Natural killer cell treated with Interleukin-12 subunit alpha and Interleukin-12 subunit beta and Interleukin-15 and Interleukin-18, amount 100 ng/mL, for 72 hours (primary cell): ENCODE results near the gene HRH3. TPM values are rescaled to one million over a fixed set of nuclear protein-coding genes. Genes with fewer than 3 reads are reported as not detected.

Source experiments
- ATAC-seq, 2 donors: fragments of 150-1000 bp; cut with Tn5 transposase in 1 of 2; sonication (Bioruptor Pico), chemical (Tn5 transposase) in 1 of 2; 2 replicates each; pipeline ENCODE4 v1.10.0; 2021
- DNase-seq: peaks from one replicate; pipeline ENCODE4 v3.0.0; 2022; ENCODE audit warnings: low spot score
- H3K27ac Mint-ChIP-seq, 2 donors: 1 replicate in 1 of 2; 2 replicates in 1 of 2; pipeline ENCODE4 v1.8.0; 2022; ENCODE audit warnings: mixed read lengths in 2 of 2, mild to moderate bottlenecking in 1 of 2, moderate library complexity in 1 of 2
- H3K27me3 Mint-ChIP-seq, 2 donors: 1 replicate in 1 of 2; 2 replicates in 1 of 2; pipeline ENCODE4 v1.8.0; 2022; ENCODE audit warnings: mixed read lengths in 2 of 2
- H3K36me3 Mint-ChIP-seq: one replicate; pipeline ENCODE4 v1.8.0; 2022; ENCODE audit warnings: mixed read lengths
- H3K4me1 Mint-ChIP-seq, 2 donors: 1 replicate in 1 of 2; 2 replicates in 1 of 2; pipeline ENCODE4 v1.8.0; 2022; ENCODE audit warnings: low read depth in 2 of 2, mixed read lengths in 2 of 2, mild to moderate bottlenecking in 1 of 2
- H3K4me3 Mint-ChIP-seq: one replicate; pipeline ENCODE4 v1.8.0; 2022; ENCODE audit warnings: mixed read lengths
- H3K9me3 Mint-ChIP-seq: 2 replicates; pipeline ENCODE4 v1.8.0; 2022; ENCODE audit warnings: mixed read lengths
- total RNA-seq, 2 donors: library from RNA; stranded (reverse); gene quantifications; one replicate each; pipeline ENCODE4 v1.2.3, GENCODE V29; 2022

HRH3 gene
- total RNA-seq = not detected

DNA sequence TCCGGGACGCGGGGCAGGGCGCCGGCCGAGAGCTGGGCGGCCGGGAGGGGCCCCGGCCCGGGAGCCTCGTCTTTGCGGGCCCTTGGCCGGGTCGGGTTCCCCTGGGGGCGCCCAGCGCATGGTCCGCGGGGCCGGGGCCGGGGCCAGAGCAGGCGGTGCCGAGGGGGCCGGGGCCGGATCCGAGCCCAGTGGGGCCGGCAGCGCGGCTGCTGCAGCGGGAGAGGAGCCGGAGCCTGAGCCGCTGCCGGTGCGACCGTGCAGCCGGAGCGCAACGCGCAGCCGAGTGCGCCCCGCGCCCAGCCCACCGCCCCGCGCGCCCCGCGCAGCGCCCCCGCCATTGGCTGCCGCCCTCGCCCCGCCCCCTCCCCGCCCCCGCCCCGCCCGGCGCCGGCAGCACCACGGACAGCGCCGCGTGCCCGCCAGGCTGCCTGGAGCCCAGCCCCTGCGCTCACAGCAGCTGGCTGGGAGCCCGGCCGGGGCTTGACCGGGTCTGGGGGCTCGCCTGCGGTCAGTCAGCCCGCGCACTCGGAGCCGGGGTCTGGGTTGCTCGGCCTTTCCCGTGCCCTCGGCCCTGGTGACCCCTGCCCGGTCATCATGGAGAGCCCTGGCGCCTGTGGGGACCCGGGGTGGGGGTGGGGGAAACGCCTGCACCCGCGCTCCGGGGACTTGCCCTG, at the start of gene HRH3:
TSS of gene HRH3 (minus strand) at position 287 of the 674 bp plus-strand sequence. CDS start 308 bp downstream, outside the sequence.
- H3K27ac Mint-ChIP-seq = no peak within 1 kb of the TSS
- ATAC-seq = peak; percentile 75 to 85
- H3K4me1 Mint-ChIP-seq = peaks cover 0 to 5% of the 10 kb centered on the region in 2 donors
- no peaks in the 10 kb centered on the region for H3K36me3 Mint-ChIP-seq
- no peak for DNase-seq
- peaks cover 18 to 26% of the 10 kb centered on the region in 2 donors for H3K27me3 Mint-ChIP-seq
- H3K9me3 Mint-ChIP-seq = no peaks in the 10 kb centered on the region
- no peak within 1 kb of the TSS for H3K4me3 Mint-ChIP-seq

DNA sequence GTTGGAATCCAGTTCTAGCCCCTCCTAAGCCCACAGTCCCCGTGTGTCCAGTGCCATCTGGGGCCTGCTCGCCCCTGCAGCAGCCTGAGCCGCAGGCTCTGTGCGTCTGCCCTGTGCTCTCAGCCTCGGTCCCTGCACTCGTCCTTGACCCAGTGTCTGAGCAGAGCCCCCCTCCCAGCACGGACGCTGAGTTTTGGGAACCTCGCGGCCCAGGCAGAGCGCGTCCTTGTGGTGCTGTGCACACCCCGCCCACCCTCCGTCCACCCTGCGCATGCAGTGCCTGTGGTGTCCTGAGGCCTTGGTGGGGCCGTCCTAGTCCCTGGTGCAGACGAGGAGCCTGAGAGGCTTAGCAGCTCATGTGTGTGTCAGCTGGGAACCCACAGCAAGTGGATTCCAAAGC, 49.8 kb upstream of the HRH3 start:
- DNase-seq = peak; percentile 6
- Mint-ChIP-seq H3K9me3 (no peaks in the 10 kb centered on the region), H3K36me3 (no peaks in the 10 kb centered on the region), H3K4me3 (no peak overlapping the region), H3K27ac (no peak overlapping the region), H3K4me1 (peaks cover 0 to 6% of the 10 kb centered on the region in 2 donors), H3K27me3 (no peaks in the 10 kb centered on the region)
- ATAC-seq = no peak

DNA sequence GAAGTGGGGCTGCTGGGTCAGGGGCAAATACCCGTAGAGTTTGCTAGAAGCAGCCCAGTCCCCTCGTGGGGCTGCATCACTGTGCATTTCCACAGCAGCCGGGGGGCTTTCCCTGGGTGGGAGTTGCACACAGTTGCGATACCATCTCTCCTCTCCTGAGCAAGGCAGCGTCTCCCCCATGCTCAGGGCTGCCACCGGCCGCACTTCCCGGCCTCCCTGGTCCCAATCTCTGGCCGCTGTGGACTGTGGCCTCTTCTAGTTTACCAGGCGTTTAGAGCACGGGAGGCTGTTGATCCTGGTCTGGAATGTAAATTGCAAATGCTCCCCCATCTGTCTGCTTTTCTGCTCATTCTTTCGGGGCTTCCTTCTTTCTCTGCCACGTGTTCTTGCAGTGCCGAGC, 49.3 kb upstream of the HRH3 start:
- H3K9me3 Mint-ChIP-seq = no peaks in the 10 kb centered on the region
- H3K4me3 Mint-ChIP-seq = no peak overlapping the region
- H3K27ac Mint-ChIP-seq = no peak overlapping the region
- H3K27me3 Mint-ChIP-seq = no peaks in the 10 kb centered on the region
- no peak for DNase-seq
- ATAC-seq = no peak
- H3K36me3 Mint-ChIP-seq = no peaks in the 10 kb centered on the region
- H3K4me1 Mint-ChIP-seq = peaks cover 0 to 8% of the 10 kb centered on the region in 2 donors

DNA sequence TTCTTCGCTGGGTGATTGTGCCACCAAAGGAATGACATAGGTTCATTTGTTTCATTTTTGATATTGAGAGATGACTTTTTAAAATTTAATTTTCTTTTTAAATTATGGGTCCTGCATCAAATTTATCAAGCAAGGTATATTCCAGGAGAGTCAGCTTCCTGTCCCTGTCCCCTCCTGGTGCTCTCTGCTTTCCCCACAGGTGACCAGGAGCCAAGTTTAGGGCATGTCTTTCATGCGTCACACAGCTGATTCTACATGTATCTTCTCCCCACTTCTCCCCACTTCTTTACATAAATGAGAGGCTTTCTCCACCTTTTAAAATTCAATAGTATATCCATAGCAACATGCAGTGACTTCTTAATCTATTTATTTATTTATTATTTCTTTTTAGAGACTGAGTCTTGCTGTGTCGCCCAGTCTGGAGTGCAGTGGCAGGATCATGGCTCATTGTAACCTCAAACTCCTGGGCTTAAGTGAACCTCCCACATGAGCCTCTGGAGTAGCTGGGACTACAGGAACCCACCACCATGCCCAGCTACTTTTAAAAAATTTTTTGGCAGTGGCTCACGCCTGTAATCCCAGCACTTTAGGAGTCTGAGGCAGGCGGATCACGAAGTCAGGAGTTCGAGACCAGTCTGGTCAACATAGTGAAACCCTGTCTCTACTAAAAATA, 48.3 kb upstream of the HRH3 start:
- ATAC-seq (no peak), DNase-seq (no peak)
- H3K9me3 Mint-ChIP-seq = no peaks in the 10 kb centered on the region
- no peaks in the 10 kb centered on the region for H3K27me3 Mint-ChIP-seq
- no peak overlapping the region for H3K4me3 Mint-ChIP-seq
- H3K4me1 Mint-ChIP-seq = peaks cover 0 to 8% of the 10 kb centered on the region in 2 donors
- H3K27ac Mint-ChIP-seq = no peak overlapping the region
- H3K36me3 Mint-ChIP-seq = no peaks in the 10 kb centered on the region

DNA sequence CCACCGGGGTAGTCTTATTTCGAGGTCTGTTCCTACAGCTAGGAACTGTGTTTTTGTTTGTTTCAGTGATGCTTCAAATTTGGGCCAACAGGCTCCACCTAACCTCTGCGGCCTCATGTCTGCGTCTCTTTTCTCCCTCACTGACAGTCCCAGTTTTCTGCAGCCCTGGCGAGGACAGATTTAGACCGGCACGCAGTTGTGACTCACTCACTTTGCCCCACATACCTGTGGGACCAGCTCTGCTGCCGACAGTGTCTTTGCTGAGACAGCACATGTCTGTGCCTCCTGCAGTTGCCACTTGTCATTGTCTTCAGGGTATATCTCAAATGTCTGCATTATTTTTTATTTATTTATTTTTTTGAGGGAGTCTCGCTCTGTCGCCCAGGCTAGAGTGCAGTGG, 47.5 kb upstream of the HRH3 start:
- no peak for DNase-seq
- Mint-ChIP-seq H3K4me1 (peaks cover 0 to 8% of the 10 kb centered on the region in 2 donors), H3K27me3 (no peaks in the 10 kb centered on the region), H3K9me3 (no peaks in the 10 kb centered on the region), H3K27ac (no peak overlapping the region), H3K4me3 (no peak overlapping the region), H3K36me3 (no peaks in the 10 kb centered on the region)
- ATAC-seq = no peak

DNA sequence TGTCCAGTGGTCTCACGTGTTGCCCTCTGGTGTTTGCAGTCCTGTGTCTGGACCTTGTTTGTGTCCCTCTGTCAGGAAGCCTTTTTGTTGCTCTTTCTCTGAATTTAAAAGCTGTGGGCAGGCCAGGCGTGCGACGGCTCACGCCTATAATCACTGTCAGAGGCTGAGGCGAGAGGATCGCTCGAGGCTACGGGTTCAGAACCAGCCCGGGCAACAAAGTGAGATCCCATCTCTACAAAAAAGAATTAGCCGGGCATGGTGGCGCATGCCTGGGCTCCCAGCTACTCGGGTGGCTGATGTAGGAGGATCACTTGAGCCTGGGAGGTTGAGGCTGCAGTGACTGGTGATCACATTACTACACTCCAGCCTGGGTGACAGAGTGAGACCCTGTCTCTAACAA, 46.8 kb upstream of the HRH3 start:
- ATAC-seq = no peak
- H3K27ac Mint-ChIP-seq = no peak overlapping the region
- H3K36me3 Mint-ChIP-seq = no peaks in the 10 kb centered on the region

DNA sequence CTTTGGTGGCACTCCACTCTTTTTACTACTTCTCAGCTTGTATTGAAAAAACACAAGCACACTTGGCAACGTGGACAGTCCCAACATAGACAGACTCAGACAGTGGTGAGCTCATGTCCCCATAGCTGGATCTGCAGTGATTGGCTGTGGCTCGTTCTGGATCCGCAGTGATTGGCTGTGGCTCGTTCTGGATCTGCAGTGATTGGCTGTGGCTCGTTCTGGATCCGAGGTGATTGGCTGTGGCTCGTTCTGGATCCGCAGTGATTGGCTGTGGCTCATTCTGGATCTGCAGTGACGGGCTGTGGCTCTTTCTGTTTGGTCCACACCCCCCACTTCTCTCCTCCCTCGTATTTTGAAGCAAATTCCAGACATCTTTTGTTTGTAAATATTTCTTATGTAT, 46.3 kb upstream of the HRH3 start:
- Mint-ChIP-seq H3K9me3 (no peaks in the 10 kb centered on the region), H3K4me3 (no peak overlapping the region), H3K4me1 (peaks cover 0 to 12% of the 10 kb centered on the region in 2 donors), H3K27ac (no peak overlapping the region), H3K36me3 (no peaks in the 10 kb centered on the region), H3K27me3 (no peaks in the 10 kb centered on the region)
- DNase-seq (no peak), ATAC-seq (no peak)

More for the DNA sequence above, 46.8 kb upstream of the HRH3 start:
- Mint-ChIP-seq H3K4me1 (peaks cover 0 to 12% of the 10 kb centered on the region in 2 donors), H3K27me3 (no peaks in the 10 kb centered on the region), H3K9me3 (no peaks in the 10 kb centered on the region), H3K4me3 (no peak overlapping the region)
- DNase-seq = no peak

DNA sequence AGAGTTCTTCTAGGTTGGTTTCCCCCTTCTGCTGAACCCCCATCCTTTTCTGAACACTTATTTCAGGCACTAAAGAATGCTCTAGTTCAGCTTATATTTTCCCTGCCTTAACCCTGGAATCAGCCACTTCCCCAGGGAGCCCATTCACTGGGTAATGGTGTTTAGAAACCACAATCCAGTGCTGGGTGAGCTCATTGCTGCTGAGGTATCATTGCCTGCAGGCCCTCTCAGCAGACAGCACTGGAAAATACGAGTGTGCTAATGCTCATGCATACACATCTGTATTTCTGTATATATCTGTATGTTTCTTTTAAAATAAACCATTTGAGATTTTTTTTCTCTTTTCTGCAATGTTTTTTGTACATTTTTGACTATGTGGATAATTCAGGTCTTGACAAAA, 45.3 kb upstream of the HRH3 start:
- Mint-ChIP-seq H3K4me3 (no peak overlapping the region), H3K27me3 (no peaks in the 10 kb centered on the region), H3K27ac (no peak overlapping the region), H3K36me3 (no peaks in the 10 kb centered on the region), H3K4me1 (peaks cover 0 to 13% of the 10 kb centered on the region in 2 donors), H3K9me3 (no peaks in the 10 kb centered on the region)
- DNase-seq = peak; percentile 6
- ATAC-seq = no peak

DNA sequence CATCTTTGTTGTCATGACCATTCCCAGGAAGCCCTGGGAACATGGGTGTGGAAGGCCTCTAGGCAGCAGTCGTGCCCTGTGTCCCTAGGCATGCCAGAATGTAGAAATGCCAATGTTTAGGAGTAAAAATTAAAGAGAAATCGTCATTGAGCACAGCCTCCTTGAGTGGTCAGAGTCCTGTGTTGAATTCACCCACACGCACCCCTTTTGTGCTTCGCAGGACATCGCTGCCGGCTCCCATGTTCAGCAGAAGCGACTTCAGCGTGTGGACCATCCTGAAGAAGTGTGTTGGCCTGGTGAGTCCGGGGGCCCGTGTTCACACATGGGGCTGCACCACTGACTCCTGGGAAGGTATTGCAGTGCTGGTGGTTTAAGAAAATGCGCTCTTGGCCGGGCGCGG, 43.3 kb upstream of the HRH3 start:
- Mint-ChIP-seq H3K4me1 (peaks cover 0 to 14% of the 10 kb centered on the region in 2 donors), H3K27ac (no peak overlapping the region), H3K36me3 (no peaks in the 10 kb centered on the region), H3K9me3 (no peaks in the 10 kb centered on the region), H3K4me3 (no peak overlapping the region), H3K27me3 (no peaks in the 10 kb centered on the region)
- ATAC-seq = no peak
- peak; percentile 26 for DNase-seq

DNA sequence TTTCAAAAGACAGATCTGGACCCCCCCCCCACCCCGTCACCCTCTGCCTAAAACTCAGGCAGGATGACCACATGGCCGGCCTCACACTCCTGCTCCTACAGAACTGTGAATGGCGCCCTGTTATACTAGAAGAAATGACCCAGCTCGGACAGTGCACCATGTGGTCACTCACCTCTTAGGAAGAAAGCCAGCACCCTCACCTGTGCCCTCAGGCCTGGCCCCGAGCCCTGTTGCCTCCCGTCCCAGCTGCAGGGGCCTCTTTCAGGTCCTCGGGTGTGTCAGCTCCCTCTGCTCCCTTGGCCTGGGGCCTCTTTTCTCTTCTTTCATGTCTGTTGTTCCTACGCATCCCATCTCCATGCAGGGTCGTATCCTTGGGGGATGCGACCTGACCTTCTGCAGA, 42.0 kb upstream of the HRH3 start:
- ATAC-seq = no peak
- H3K27ac Mint-ChIP-seq = no peak overlapping the region
- peaks cover 0 to 14% of the 10 kb centered on the region in 2 donors for H3K4me1 Mint-ChIP-seq
- no peaks in the 10 kb centered on the region for H3K36me3 Mint-ChIP-seq
- no peaks in the 10 kb centered on the region for H3K27me3 Mint-ChIP-seq
- H3K4me3 Mint-ChIP-seq = no peak overlapping the region
- peak; percentile 53 for DNase-seq
- no peaks in the 10 kb centered on the region for H3K9me3 Mint-ChIP-seq

DNA sequence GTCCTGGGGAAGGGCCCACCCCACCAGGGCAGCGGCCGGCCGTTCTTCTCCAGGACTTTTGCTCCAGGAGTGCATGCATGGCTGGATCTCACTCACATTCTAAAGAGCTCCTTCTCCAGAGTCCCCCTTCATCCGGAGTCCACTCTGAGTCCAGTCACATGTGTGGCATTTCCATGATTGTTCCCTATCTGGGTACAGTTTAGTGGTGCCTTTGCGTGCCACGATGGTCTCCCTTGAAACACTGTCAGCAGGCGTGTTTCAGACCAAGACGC, 39.2 kb upstream of the HRH3 start:
- no peaks in the 10 kb centered on the region for H3K27me3 Mint-ChIP-seq
- H3K36me3 Mint-ChIP-seq = no peaks in the 10 kb centered on the region

DNA sequence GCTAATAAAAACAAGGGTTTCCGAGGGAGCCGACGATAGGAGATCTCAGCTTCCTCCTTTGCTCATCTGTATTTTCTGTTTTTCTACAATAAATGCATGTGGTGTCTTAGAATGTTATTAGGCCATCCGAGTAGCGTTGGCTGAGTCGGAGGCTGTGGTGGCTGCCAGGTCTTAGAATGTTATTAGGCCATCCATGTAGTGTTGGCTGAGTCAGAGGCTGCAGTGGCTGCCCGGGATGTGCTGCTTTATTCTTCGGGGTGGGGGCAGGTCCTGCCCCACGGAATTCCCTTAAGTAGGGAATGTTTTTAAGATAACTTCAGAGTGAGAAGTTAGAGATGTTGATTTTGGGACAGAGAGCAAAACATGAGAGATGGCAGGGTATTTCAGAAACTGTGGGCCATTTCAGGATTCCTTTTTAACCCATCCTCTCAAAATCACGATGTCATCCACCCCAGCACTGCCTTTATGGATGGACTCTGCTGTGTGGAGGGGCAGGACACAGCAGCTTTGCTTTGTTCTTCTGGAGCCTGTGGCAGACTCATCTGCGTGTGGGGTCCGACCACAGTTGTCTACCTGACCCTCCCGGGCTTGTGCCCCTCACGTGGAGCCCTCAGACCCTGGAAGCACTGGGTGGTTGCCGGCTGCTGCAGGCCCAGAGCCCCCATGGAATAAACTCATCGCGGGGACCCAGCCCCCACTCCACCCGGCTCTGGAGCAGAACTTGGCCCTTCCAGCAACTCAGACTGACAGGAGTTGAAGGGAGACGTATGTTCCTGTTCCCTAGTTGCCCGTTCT, 38.6 kb upstream of the HRH3 start:
- H3K4me3 Mint-ChIP-seq = no peak overlapping the region
- no peak for ATAC-seq

More for the DNA sequence above, 39.2 kb upstream of the HRH3 start:
- H3K27ac Mint-ChIP-seq = no peak overlapping the region
- H3K9me3 Mint-ChIP-seq = no peaks in the 10 kb centered on the region
- peaks cover 0 to 12% of the 10 kb centered on the region in 2 donors for H3K4me1 Mint-ChIP-seq
- no peak for DNase-seq
- no peak for ATAC-seq
- H3K4me3 Mint-ChIP-seq = no peak overlapping the region

DNA sequence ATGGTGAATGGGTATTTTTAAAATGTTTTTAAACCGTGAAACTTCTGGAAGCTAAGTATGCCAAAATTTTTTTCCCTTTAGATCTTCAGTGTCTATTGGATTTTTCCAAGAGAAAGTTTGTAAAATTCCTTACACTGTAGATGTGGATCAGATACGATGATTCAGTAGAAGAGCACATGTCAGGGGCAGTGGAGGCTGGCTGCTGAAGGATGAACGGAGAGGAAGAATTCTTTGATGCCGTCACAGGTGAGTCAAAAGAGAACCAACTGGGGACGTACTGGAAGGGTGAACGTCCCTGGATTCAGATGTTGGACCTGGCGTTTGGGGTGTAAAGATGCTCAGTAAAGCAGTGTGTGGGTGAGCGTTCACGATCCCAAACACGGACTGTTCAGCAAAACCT, 35.9 kb upstream of the HRH3 start:
- Mint-ChIP-seq H3K36me3 (no peaks in the 10 kb centered on the region), H3K4me3 (no peak overlapping the region), H3K27me3 (no peaks in the 10 kb centered on the region), H3K9me3 (no peaks in the 10 kb centered on the region), H3K27ac (no peak overlapping the region), H3K4me1 (peaks cover 5 to 28% of the 10 kb centered on the region in 2 donors)
- DNase-seq (no peak), ATAC-seq (no peak)

More for the DNA sequence above, 38.6 kb upstream of the HRH3 start:
- DNase-seq = peak; percentile 32
- no peak overlapping the region for H3K27ac Mint-ChIP-seq
- H3K36me3 Mint-ChIP-seq = no peaks in the 10 kb centered on the region
- no peaks in the 10 kb centered on the region for H3K27me3 Mint-ChIP-seq
- peaks cover 0 to 15% of the 10 kb centered on the region in 2 donors for H3K4me1 Mint-ChIP-seq
- no peaks in the 10 kb centered on the region for H3K9me3 Mint-ChIP-seq
